GOT3 (cell line): ENCODE results near the gene DUSP7.

ENCODE experiments used
- DNase-seq: peaks from one replicate; lab custom pipeline; 2025; ENCODE audit warnings: mixed read lengths; lab: John Stamatoyannopoulos, UW

The DUSP7 gene

GRCh38 chr3:52067526-52067925 lies 11.2 kb upstream of the DUSP7 start:
- no peak for DNase-seq

GRCh38 chr3:52067046-52067445 lies 10.7 kb upstream of the DUSP7 start:
- no peak for DNase-seq

GRCh38 chr3:52065264-52065756 lies 8.9 kb upstream of the DUSP7 start:
- no peak for DNase-seq

GRCh38 chr3:52064561-52064960 lies 8.2 kb upstream of the DUSP7 start:
- DNase-seq: no peak

GRCh38 chr3:52063026-52063723 lies 6.8 kb upstream of the DUSP7 start:
- DNase-seq: no peak

- DNase-seq: peak; percentile 55
Measured at GRCh38 chr3:52062505-52062904, 6.1 kb upstream of the DUSP7 start.

- DNase-seq: no peak
Measured at GRCh38 chr3:52061121-52061910, 4.9 kb upstream of the DUSP7 start.

- no peak for DNase-seq
Measured at GRCh38 chr3:52059781-52060180, 3.4 kb upstream of the DUSP7 start.

- no peak for DNase-seq
Measured at GRCh38 chr3:52057812-52058495, 1.6 kb upstream of the DUSP7 start.

- peak; percentile 92 for DNase-seq
Measured at GRCh38 chr3:52056968-52057811, 819 bp upstream of the DUSP7 start.

GRCh38 chr3:52055537-52056351 lies 627 bp downstream of the DUSP7 start:
- DNase-seq: no peak

- DNase-seq: no peak
Measured at GRCh38 chr3:52054661-52055511, 1.5 kb downstream of the DUSP7 start.

GRCh38 chr3:52053307-52054304 lies 2.8 kb downstream of the DUSP7 start:
- DNase-seq: no peak

- no peak for DNase-seq
Measured at GRCh38 chr3:52052831-52053306, 3.5 kb downstream of the DUSP7 start.

- no peak for DNase-seq
Measured at GRCh38 chr3:52051444-52051843, 4.9 kb downstream of the DUSP7 start.

GRCh38 chr3:52050571-52050970 lies 5.8 kb downstream of the DUSP7 start:
- DNase-seq: no peak

GRCh38 chr3:52049503-52049902 lies 6.9 kb downstream of the DUSP7 start:
- DNase-seq: no peak

GRCh38 chr3:52047295-52047960 lies 8.9 kb downstream of the DUSP7 start:
- DNase-seq: no peak
